Effector memory CD4-positive, alpha-beta T cell (primary cell): ENCODE data around the gene USP15.

ENCODE experiments used
- DNase-seq, 3 donors: peaks; one replicate each; pipeline ENCODE4 v3.0.0-alpha.2; 2020
- H3K27ac ChIP-seq: 2 replicates; pipeline ENCODE4 v1.7.0; 2013; ENCODE audit warnings: mild to moderate bottlenecking, low read length, moderate library complexity; ENCODE audit not compliant: insufficient read depth, poor library complexity, severe bottlenecking
- H3K27me3 ChIP-seq: replicated peaks from 2 replicates; pipeline ENCODE4 v1.7.0; 2013; ENCODE audit warnings: mild to moderate bottlenecking, low read length; ENCODE audit not compliant: insufficient read depth, control insufficient read depth, poor library complexity, severe bottlenecking
- H3K36me3 ChIP-seq: 2 replicates; pipeline ENCODE4 v1.7.0; 2013; ENCODE audit warnings: mild to moderate bottlenecking, low read length, moderate library complexity; ENCODE audit not compliant: control insufficient read depth, insufficient read depth
- H3K4me1 ChIP-seq: 2 replicates; pipeline ENCODE4 v1.7.0; 2013; ENCODE audit warnings: low read length, mild to moderate bottlenecking; ENCODE audit not compliant: control insufficient read depth, insufficient read depth, poor library complexity, severe bottlenecking
- H3K4me3 ChIP-seq: 2 replicates; pipeline ENCODE4 v1.7.0; 2013; ENCODE audit warnings: low read length, low read depth, mild to moderate bottlenecking; ENCODE audit not compliant: insufficient read depth, poor library complexity, severe bottlenecking
- H3K9me3 ChIP-seq: 2 replicates; pipeline ENCODE4 v1.7.0; 2013; ENCODE audit warnings: mild to moderate bottlenecking, low read length, moderate library complexity; ENCODE audit not compliant: control insufficient read depth

The USP15 gene

GRCh38 chr12:62232143-62232729 is 28.0 kb upstream of the USP15 start:
- Histone ChIP-seq H3K27me3 (no peaks in the 10 kb centered on the region), H3K9me3 (no peaks in the 10 kb centered on the region), H3K4me3 (no peak overlapping the region), H3K27ac (no peak overlapping the region), H3K36me3 (no peaks in the 10 kb centered on the region), H3K4me1 (no peaks in the 10 kb centered on the region)
- DNase-seq = no peak

GRCh38 chr12:62233805-62234204 is 26.4 kb upstream of the USP15 start:
- no peaks in the 10 kb centered on the region for H3K36me3 ChIP-seq
- H3K4me3 ChIP-seq = no peak overlapping the region

GRCh38 chr12:62239571-62239970 is 20.6 kb upstream of the USP15 start:
- Histone ChIP-seq H3K4me3 (no peak overlapping the region), H3K4me1 (no peaks in the 10 kb centered on the region), H3K9me3 (no peaks in the 10 kb centered on the region), H3K27me3 (no peaks in the 10 kb centered on the region), H3K36me3 (no peaks in the 10 kb centered on the region), H3K27ac (no peak overlapping the region)
- no peak for DNase-seq

More at GRCh38 chr12:62233805-62234204, 26.4 kb upstream of the USP15 start:
- Histone ChIP-seq H3K27ac (no peak overlapping the region), H3K9me3 (no peaks in the 10 kb centered on the region), H3K4me1 (no peaks in the 10 kb centered on the region), H3K27me3 (no peaks in the 10 kb centered on the region)
- no peak for DNase-seq

GRCh38 chr12:62247281-62248045 is 12.7 kb upstream of the USP15 start:
- H3K27ac ChIP-seq = no peak overlapping the region
- no peak overlapping the region for H3K4me3 ChIP-seq
- no peaks in the 10 kb centered on the region for H3K4me1 ChIP-seq
- H3K9me3 ChIP-seq = no peaks in the 10 kb centered on the region
- DNase-seq = no peak
- no peaks in the 10 kb centered on the region for H3K36me3 ChIP-seq
- H3K27me3 ChIP-seq = no peaks in the 10 kb centered on the region

GRCh38 chr12:62248873-62249272 is 11.3 kb upstream of the USP15 start:
- no peaks in the 10 kb centered on the region for H3K9me3 ChIP-seq
- no peaks in the 10 kb centered on the region for H3K36me3 ChIP-seq
- H3K4me1 ChIP-seq = no peaks in the 10 kb centered on the region
- H3K4me3 ChIP-seq = no peak overlapping the region
- no peaks in the 10 kb centered on the region for H3K27me3 ChIP-seq
- DNase-seq = no peak
- H3K27ac ChIP-seq = no peak overlapping the region

- Histone ChIP-seq H3K4me3 (no peak overlapping the region), H3K4me1 (no peaks in the 10 kb centered on the region), H3K27ac (no peak overlapping the region), H3K27me3 (no peaks in the 10 kb centered on the region), H3K36me3 (no peaks in the 10 kb centered on the region), H3K9me3 (no peaks in the 10 kb centered on the region)
- no peak for DNase-seq
These were observed 10.8 kb upstream of the USP15 start for GRCh38 chr12:62249419-62249818.

- no peak overlapping the region for H3K4me3 ChIP-seq
- no peaks in the 10 kb centered on the region for H3K27me3 ChIP-seq
- no peaks in the 10 kb centered on the region for H3K4me1 ChIP-seq
- H3K9me3 ChIP-seq = no peaks in the 10 kb centered on the region
- no peak for DNase-seq
- no peaks in the 10 kb centered on the region for H3K36me3 ChIP-seq
- H3K27ac ChIP-seq = no peak overlapping the region
These were observed 9.3 kb upstream of the USP15 start for GRCh38 chr12:62250671-62251608.

GRCh38 chr12:62251609-62251958 is 8.6 kb upstream of the USP15 start:
- H3K9me3 ChIP-seq = no peaks in the 10 kb centered on the region
- no peak overlapping the region for H3K4me3 ChIP-seq
- no peaks in the 10 kb centered on the region for H3K4me1 ChIP-seq
- H3K36me3 ChIP-seq = no peaks in the 10 kb centered on the region
- DNase-seq = no peak
- H3K27me3 ChIP-seq = no peaks in the 10 kb centered on the region
- H3K27ac ChIP-seq = no peak overlapping the region

- Histone ChIP-seq H3K4me3 (no peak overlapping the region), H3K27me3 (no peaks in the 10 kb centered on the region), H3K4me1 (no peaks in the 10 kb centered on the region), H3K9me3 (no peaks in the 10 kb centered on the region), H3K27ac (no peak overlapping the region), H3K36me3 (no peaks in the 10 kb centered on the region)
- no peak for DNase-seq
These were observed 7.6 kb upstream of the USP15 start for GRCh38 chr12:62252576-62252975.

- Histone ChIP-seq H3K4me3 (no peak overlapping the region), H3K27me3 (no peaks in the 10 kb centered on the region), H3K4me1 (no peaks in the 10 kb centered on the region), H3K9me3 (no peaks in the 10 kb centered on the region), H3K36me3 (no peaks in the 10 kb centered on the region), H3K27ac (no peak overlapping the region)
- no peak for DNase-seq
These were observed 5.2 kb upstream of the USP15 start for GRCh38 chr12:62254967-62255366.
